C4-2B (cell line): ENCODE results near the gene EEF2K.

Experiments used
- CTCF ChIP-seq: fragments of 450-650 bp; conservative IDR thresholded peaks from 2 replicates; pipeline ENCODE4 v1.5.1; 2017; ENCODE audit warnings: mild to moderate bottlenecking
- ZFX ChIP-seq: fragments of 450-650 bp; IDR thresholded peaks from 2 replicates; pipeline ENCODE4 v1.6.1; 2017

GRCh38 chr16:22203091-22203490, 3.0 kb upstream of the EEF2K start:
- no peak for TF ChIP-seq CTCF
- no peak for TF ChIP-seq ZFX
